K562 (cell line): Measurements from ENCODE around the gene SYT7. TPM values are rescaled to one million over a fixed set of nuclear protein-coding genes. Genes with fewer than 3 reads are reported as not detected.

Experiments used
- ATAC-seq: fragments of 200-7000 bp; cut with Tn5 transposase; 3 replicates; pipeline ENCODE4 v1.9.1; 2020; ENCODE audit warnings: moderate library complexity
- BruUV-seq: library from RNA; stranded (reverse); fragments of 400-500 nt; replicated peaks from 2 replicates; lab custom pipeline; 2021; lab: Mats Ljungman, UMichigan
- CTCF ChIA-PET: fragments of 300-600 bp; formaldehyde crosslinking; extraction: SDS; loops from one replicate; lab custom pipeline; 2021; ENCODE audit warnings: low intra/inter-chr PET ratio; lab: Yijun Ruan, JAX
- POLR2A ChIA-PET: fragments of 300-600, 350-650 bp; sonication (Branson Sonifier 250); formaldehyde crosslinking; extraction: SDS; loops from one replicate; lab custom pipeline; 2021; ENCODE audit warnings: antibody characterized with exemption, inconsistent platforms; lab: Yijun Ruan, JAX
- DNase-seq, 4 experiments: peaks; one replicate each; pipeline versions ENCODE4 v3.0.0 to v3.0.0-alpha.2; 2011 to 2018; ENCODE audit warnings: low spot score in 3 of 4, mixed read lengths in 3 of 4; ENCODE audit errors: extremely low read depth in 1 of 4
- FAIRE-seq: peaks from 2 replicates; lab custom pipeline; 2011; peaks lifted over from hg19 to GRCh38; lab: Jason Lieb, UNC
- H2AFZ ChIP-seq: 2 replicates; pipeline ENCODE4 v1.6.0; 2011; ENCODE audit warnings: low read depth, low read length, control low read depth, inconsistent platforms
- H3K27ac ChIP-seq: fragments of 200-600 bp; 3 replicates; pipeline ENCODE4 v1.8.0; 2011; ENCODE audit warnings: low read depth, mild to moderate bottlenecking, control low read depth, inconsistent platforms, low read length, moderate library complexity, mixed read lengths; ENCODE audit errors: extremely low read depth
- H3K27me3 ChIP-seq, 2 experiments: fragments of 300-600 bp in 1 of 2; 2 replicates in 1 of 2; 3 replicates in 1 of 2; pipeline versions ENCODE4 v1.6.0 to v1.8.0; 2011; ENCODE audit warnings: inconsistent platforms in 2 of 2, low read length in 2 of 2, mild to moderate bottlenecking in 1 of 2, mixed read lengths in 1 of 2, moderate library complexity in 1 of 2; ENCODE audit not compliant: control insufficient read depth in 2 of 2, insufficient read depth in 2 of 2
- H3K36me3 ChIP-seq: fragments of 300-600 bp; 3 replicates; pipeline ENCODE4 v1.8.0; 2011; ENCODE audit warnings: mild to moderate bottlenecking, low read length, inconsistent platforms; ENCODE audit not compliant: control insufficient read depth, insufficient read depth
- H3K4me1 ChIP-seq, 2 experiments: fragments of 200-600 bp in 1 of 2; replicated peaks in 1 of 2; 2 replicates in 1 of 2; 3 replicates in 1 of 2; pipeline versions ENCODE4 v1.5.1 to v1.8.0; 2011; ENCODE audit warnings: inconsistent platforms in 2 of 2, low read length in 2 of 2, mild to moderate bottlenecking in 1 of 2, mixed read lengths in 1 of 2, moderate library complexity in 1 of 2; ENCODE audit not compliant: control insufficient read depth in 2 of 2, insufficient read depth in 2 of 2
- H3K4me2 ChIP-seq: 2 replicates; pipeline ENCODE4 v1.6.1; 2011; ENCODE audit warnings: low read length, control low read depth, inconsistent platforms, mixed read lengths; ENCODE audit not compliant: insufficient read depth
- H3K4me3 ChIP-seq: fragments of 200-600 bp; sonication (generic), shearing (Covaris generic); 2 replicates; pipeline ENCODE4 v1.5.1; 2016; ENCODE audit warnings: control low read depth, inconsistent platforms
- H3K79me2 ChIP-seq: fragments of 200-600 bp; 3 replicates; pipeline ENCODE4 v1.8.0; 2011; ENCODE audit warnings: low read length, inconsistent platforms; ENCODE audit not compliant: control insufficient read depth, insufficient read depth
- H3K9ac ChIP-seq, 2 experiments: 2 replicates each; pipeline versions ENCODE4 v1.6.0 to v1.6.1; 2011; ENCODE audit warnings: low read depth in 2 of 2, low read length in 2 of 2, control low read depth in 1 of 2, inconsistent platforms in 1 of 2, mild to moderate bottlenecking in 1 of 2, mixed read lengths in 1 of 2; ENCODE audit not compliant: insufficient read depth in 1 of 2
- H3K9me1 ChIP-seq: one replicate; pipeline ENCODE4 v1.6.0; 2011; ENCODE audit warnings: inconsistent platforms, mild to moderate bottlenecking, low read length, moderate library complexity; ENCODE audit not compliant: control insufficient read depth, insufficient read depth
- H3K9me3 ChIP-seq: replicated peaks from 2 replicates; pipeline ENCODE4 v1.5.1; 2011; ENCODE audit warnings: low read depth, low read length, inconsistent platforms; ENCODE audit not compliant: control insufficient read depth, insufficient read depth
- H4K20me1 ChIP-seq: replicated peaks from 2 replicates; pipeline ENCODE4 v1.6.1; 2011; ENCODE audit warnings: low read length, inconsistent platforms, mixed read lengths; ENCODE audit not compliant: control insufficient read depth, insufficient read depth
- BRCA1 ChIP-seq, 2 experiments: fragments of 450-650 bp in 1 of 2; sonication (generic) in 1 of 2; formaldehyde crosslinking in 1 of 2; IDR thresholded peaks; 2 replicates each; pipeline versions ENCODE4 v1.5.0 to v1.6.1; 2017 to 2020; ENCODE audit warnings: mild to moderate bottlenecking in 1 of 2, missing genetic modification reagents in 1 of 2
- MTA2 ChIP-seq: fragments of 450-650 bp; IDR thresholded peaks from 2 replicates; pipeline ENCODE4 v1.6.1; 2016; ENCODE audit warnings: low read depth
- NUFIP1 ChIP-seq: fragments of 450-650 bp; IDR thresholded peaks from 2 replicates; pipeline ENCODE4 v1.6.1; 2018; ENCODE audit not compliant: partially characterized antibody
- SIN3B ChIP-seq: fragments of 450-650 bp; IDR thresholded peaks from 2 replicates; pipeline ENCODE4 v1.6.1; 2017; ENCODE audit warnings: low read depth, mild to moderate bottlenecking, moderate library complexity
- SNIP1 ChIP-seq: fragments of 450-650 bp; IDR thresholded peaks from 2 replicates; pipeline ENCODE4 v1.7.1; 2017; ENCODE audit warnings: low read depth, mild to moderate bottlenecking
- TCF7L2 ChIP-seq: fragments of 150-350 bp; IDR thresholded peaks from 2 replicates; pipeline ENCODE4 v1.6.1; 2016; ENCODE audit warnings: low read depth, mild to moderate bottlenecking, low read length, moderate library complexity
- ZNF586 ChIP-seq: fragments of 450-650 bp; formaldehyde crosslinking; conservative IDR thresholded peaks from 2 replicates; pipeline ENCODE4 v1.4.0; 2020; ENCODE audit warnings: mild to moderate bottlenecking, moderate library complexity
- WGBS: fragments of 100-300 bp; shearing (Covaris generic); methylation state at CpG from one replicate; pipeline ENCODE4 v1.1.6; 2016; ENCODE audit warnings: low coverage, mixed read lengths; ENCODE audit not compliant: insufficient coverage; ENCODE audit errors: missing lambda C conversion rate; 5-methylcytosine and 5-hydroxymethylcytosine counted together
- in situ Hi-C: fragments of 300-500 bp; cut with MboI; formaldehyde crosslinking; loops from 4 replicates; pipeline ENCODE4 v1.15.0; 2018; ENCODE audit warnings: inconsistent platforms, mixed read lengths
- intact Hi-C: fragments of 100-400 bp; cut with micrococcal nuclease; formaldehyde crosslinking; loops from 2 replicates; pipeline ENCODE4 v1.14.2; 2022
- polyA plus RNA-seq, 8 experiments: library from polyadenylated mRNA; depleted of rRNA in 4 of 8; stranded (reverse) in 5 of 8; unstranded in 3 of 8; fragments of >200 nt; fragmentation: Nextera tagmentation in 2 of 8; fragmentation: Illumina TruSeq in 1 of 8; extraction: Ambion mirVana in 2 of 8; extraction: Trizol in 1 of 8; gene quantifications; 2 replicates each; pipeline versions ENCODE4 v1.2.1 to v1.2.3, GENCODE V29; 2011 to 2014; ENCODE audit warnings: inconsistent platforms in 1 of 8, missing spikeins in 1 of 8
- total RNA-seq, 7 experiments: library from RNA; depleted of rRNA in 6 of 7; stranded (reverse); fragments of >200 nt in 6 of 7; fragmentation: Illumina TruSeq in 2 of 7; extraction: Trizol in 2 of 7; gene quantifications; 2 replicates each; pipeline versions ENCODE4 v1.2.1 to v1.2.3, GENCODE V29; 2011 to 2021; ENCODE audit warnings: low replicate concordance in 1 of 7
- TF ChIP-seq, protein P1 (sequence below): IDR thresholded peaks from 2 replicates; pipeline ENCODE4 v1.6.1; 2012; ENCODE audit warnings: low read depth, low read length, improper control_type of control experiment, borderline replicate concordance
- TF ChIP-seq, protein P2 (sequence below): fragments of 200-800 bp; sonication (Bioruptor generic); IDR thresholded peaks from 2 replicates; pipeline ENCODE4 v1.6.1; 2017; ENCODE audit warnings: missing genetic modification characterization, missing compliant biosample characterization
- TF ChIP-seq, protein P3 (sequence below): sonication (generic); formaldehyde crosslinking; IDR thresholded peaks from 2 replicates; pipeline ENCODE4 v1.5.0; 2020; ENCODE audit warnings: missing genetic modification reagents

Gene SYT7
- total and polyA plus RNA-seq, 9 of the 15 experiments (the other 6 are each of a cell fraction or from before 2014, with no cell fraction given) = 0.01 to 0.51 (median 0.16) TPM; not detected in 1

DNA sequence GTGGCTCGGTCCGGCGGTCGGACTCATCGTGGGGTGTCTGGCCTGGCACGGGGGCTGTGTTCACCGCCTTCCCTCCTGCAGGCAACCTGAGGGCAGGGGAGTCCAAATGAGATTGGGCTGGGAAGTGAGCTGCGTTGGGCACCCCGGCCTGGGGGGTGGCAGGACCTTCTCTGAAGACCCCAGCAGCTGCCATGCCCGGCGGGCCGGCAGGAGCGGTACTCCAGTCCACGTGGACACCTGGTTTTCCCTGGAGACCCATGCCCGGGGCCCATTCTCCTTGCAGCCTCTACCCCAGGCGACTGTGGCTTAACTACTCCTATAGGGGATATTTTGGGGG is 47.9 kb downstream of the SYT7 start:
- ChIA-PET CTCF (no interaction called here), POLR2A (interaction anchor here (0.7 to 1.2 kb wide), 2 partner anchors 59 to 64 kb away, joined by 3 read pairs; no protein-coding TSS in a partner anchor)
- H3K9me3 ChIP-seq = no peaks in the 10 kb centered on the region
- 2% methylated on average over 16 of the region's 16 CpGs for WGBS
- no TSS peak for BruUV-seq
- no peak overlapping the region for H3K9ac ChIP-seq
- no peak overlapping the region for H3K4me3 ChIP-seq
- H3K36me3 ChIP-seq = no peaks in the 10 kb centered on the region
- no peak for TF ChIP-seq ZNF586 (CRISPR knock-in tag)
- TF ChIP-seq, protein P1, sequence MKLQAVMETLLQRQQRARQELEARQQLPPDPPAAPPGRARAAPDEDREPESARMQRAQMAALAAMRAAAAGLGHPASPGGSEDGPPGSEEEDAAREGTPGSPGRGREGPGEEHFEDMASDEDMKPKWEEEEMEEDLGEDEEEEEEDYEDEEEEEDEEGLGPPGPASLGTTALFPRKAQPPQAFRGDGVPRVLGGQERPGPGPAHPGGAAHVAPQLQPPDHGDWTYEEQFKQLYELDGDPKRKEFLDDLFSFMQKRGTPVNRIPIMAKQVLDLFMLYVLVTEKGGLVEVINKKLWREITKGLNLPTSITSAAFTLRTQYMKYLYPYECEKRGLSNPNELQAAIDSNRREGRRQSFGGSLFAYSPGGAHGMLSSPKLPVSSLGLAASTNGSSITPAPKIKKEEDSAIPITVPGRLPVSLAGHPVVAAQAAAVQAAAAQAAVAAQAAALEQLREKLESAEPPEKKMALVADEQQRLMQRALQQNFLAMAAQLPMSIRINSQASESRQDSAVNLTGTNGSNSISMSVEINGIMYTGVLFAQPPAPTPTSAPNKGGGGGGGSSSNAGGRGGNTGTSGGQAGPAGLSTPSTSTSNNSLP = no peak
- TF ChIP-seq MTA2 = no peak
- TF ChIP-seq SNIP1 = no peak
- TF ChIP-seq, protein P2, sequence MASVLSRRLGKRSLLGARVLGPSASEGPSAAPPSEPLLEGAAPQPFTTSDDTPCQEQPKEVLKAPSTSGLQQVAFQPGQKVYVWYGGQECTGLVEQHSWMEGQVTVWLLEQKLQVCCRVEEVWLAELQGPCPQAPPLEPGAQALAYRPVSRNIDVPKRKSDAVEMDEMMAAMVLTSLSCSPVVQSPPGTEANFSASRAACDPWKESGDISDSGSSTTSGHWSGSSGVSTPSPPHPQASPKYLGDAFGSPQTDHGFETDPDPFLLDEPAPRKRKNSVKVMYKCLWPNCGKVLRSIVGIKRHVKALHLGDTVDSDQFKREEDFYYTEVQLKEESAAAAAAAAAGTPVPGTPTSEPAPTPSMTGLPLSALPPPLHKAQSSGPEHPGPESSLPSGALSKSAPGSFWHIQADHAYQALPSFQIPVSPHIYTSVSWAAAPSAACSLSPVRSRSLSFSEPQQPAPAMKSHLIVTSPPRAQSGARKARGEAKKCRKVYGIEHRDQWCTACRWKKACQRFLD (CRISPR knock-in tag) = no peak
- TF ChIP-seq BRCA1 (IDR thresholded peaks at IDR 0.05) = no peak
- no peak for TF ChIP-seq BRCA1 (CRISPR knock-in tag; IDR thresholded peaks at IDR 0.05)
- no peak for TF ChIP-seq NUFIP1
- no peak for TF ChIP-seq SIN3B
- TF ChIP-seq, protein P3, sequence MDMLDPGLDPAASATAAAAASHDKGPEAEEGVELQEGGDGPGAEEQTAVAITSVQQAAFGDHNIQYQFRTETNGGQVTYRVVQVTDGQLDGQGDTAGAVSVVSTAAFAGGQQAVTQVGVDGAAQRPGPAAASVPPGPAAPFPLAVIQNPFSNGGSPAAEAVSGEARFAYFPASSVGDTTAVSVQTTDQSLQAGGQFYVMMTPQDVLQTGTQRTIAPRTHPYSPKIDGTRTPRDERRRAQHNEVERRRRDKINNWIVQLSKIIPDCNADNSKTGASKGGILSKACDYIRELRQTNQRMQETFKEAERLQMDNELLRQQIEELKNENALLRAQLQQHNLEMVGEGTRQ (CRISPR knock-in tag) = no peak
- no peak for TF ChIP-seq TCF7L2
- FAIRE-seq (no peak), ATAC-seq (no peak), DNase-seq (no peak)
- peaks cover 26 to 66% of the 10 kb centered on the region in 2 experiments; a peak in 4 of 5 replicates for H3K27me3 ChIP-seq
- in situ Hi-C loops = no loop called here
- no peaks in the 10 kb centered on the region for H3K9me1 ChIP-seq
- H3K27ac ChIP-seq = no peak overlapping the region
- H3K79me2 ChIP-seq = no peaks in the 10 kb centered on the region
- H4K20me1 ChIP-seq = no peaks in the 10 kb centered on the region; the same call in none of the 2 replicates
- no peak overlapping the region for H2AFZ ChIP-seq
- no peak overlapping the region for H3K4me2 ChIP-seq
- peaks cover 0 to 20% of the 10 kb centered on the region in 2 experiments; a peak in 2 of 5 replicates for H3K4me1 ChIP-seq
- intact Hi-C loops = no loop called here
